ENCODE results near the gene LEPR.

DNA sequence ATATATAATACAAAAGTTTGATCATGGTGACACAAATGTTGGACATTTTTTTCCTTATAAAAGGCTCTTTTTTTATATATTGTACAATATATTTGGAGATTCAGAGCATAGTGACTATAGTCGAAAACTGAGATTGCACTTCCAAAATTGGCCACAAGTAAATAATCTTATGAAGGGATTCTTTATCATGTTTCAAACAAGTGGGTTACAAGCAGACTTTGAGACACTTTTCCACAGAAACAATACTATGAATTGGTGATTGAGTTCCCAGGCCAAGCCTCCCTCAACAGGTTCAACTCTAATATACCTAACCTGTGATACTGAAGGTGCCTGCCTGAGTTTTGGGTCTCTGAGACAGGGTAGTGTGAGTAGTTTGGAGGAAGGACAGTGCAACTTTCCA is 13.8 kb downstream of the LEPR start:
- TF ChIP-seq, protein P1, sequence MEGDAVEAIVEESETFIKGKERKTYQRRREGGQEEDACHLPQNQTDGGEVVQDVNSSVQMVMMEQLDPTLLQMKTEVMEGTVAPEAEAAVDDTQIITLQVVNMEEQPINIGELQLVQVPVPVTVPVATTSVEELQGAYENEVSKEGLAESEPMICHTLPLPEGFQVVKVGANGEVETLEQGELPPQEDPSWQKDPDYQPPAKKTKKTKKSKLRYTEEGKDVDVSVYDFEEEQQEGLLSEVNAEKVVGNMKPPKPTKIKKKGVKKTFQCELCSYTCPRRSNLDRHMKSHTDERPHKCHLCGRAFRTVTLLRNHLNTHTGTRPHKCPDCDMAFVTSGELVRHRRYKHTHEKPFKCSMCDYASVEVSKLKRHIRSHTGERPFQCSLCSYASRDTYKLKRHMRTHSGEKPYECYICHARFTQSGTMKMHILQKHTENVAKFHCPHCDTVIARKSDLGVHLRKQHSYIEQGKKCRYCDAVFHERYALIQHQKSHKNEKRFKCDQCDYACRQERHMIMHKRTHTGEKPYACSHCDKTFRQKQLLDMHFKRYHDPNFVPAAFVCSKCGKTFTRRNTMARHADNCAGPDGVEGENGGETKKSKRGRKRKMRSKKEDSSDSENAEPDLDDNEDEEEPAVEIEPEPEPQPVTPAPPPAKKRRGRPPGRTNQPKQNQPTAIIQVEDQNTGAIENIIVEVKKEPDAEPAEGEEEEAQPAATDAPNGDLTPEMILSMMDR (conservative IDR thresholded peaks at IDR 0.05; ENCODE audit: low read depth, low read length), result peak; percentile 26; the same call in 1 of the 2 replicates
- TF ChIP-seq EZH2 (IDR thresholded peaks at IDR 0.05; ENCODE audit: borderline replicate concordance, low read depth, low read length, poor library complexity, severe bottlenecking), result no peak

Measured in A673 (cell line).